ENCODE data around the gene APOE. TPM values are rescaled to one million over a fixed set of nuclear protein-coding genes. Genes with fewer than 3 reads are reported as not detected.
"Not testable (repeated sequence)": the region's sequence is repeated elsewhere in the genome, so short reads cannot be mapped to it uniquely, and the experiment has no call there.

Gene APOE
- total RNA-seq, 1 experiment from 2014 or later, result 9.4 TPM

- Histone ChIP-seq H3K27me3 (replicated peaks; ENCODE audit: insufficient read depth, low read depth, low read length, poor library complexity) (no peaks in the 10 kb centered on the region), H3K4me3 (ENCODE audit: low read depth, low read length, poor library complexity, severe bottlenecking) (no peak overlapping the region), H3K27ac (ENCODE audit: low read depth, low read length, poor library complexity, severe bottlenecking) (no peak overlapping the region), H3K4me1 (ENCODE audit: insufficient read depth, low read length, poor library complexity, severe bottlenecking) (peaks cover 18% of the 10 kb centered on the region), H3K36me3 (ENCODE audit: insufficient read depth, low read length, poor library complexity, severe bottlenecking) (no peaks in the 10 kb centered on the region), H3K9me3 (ENCODE audit: low read depth, low read length, poor library complexity, severe bottlenecking) (no peaks in the 10 kb centered on the region)
- intact Hi-C loops (cut with micrococcal nuclease; ENCODE audit: unreplicated experiment), result no loop called here
- BruUV-seq (replicated peaks), result no TSS peak
- no peak for DNase-seq (ENCODE audit: low spot score)
- ChIA-PET POLR2A (ENCODE audit: low non-redundant PET) (no interaction called here), CTCF (interaction anchor here (0.7 kb wide), 1 partner anchor 276 kb away, joined by 3 read pairs; no protein-coding TSS in a partner anchor)
- TF ChIP-seq EZH2 (IDR thresholded peaks at IDR 0.05; ENCODE audit: borderline replicate concordance, low read depth, low read length, poor library complexity, severe bottlenecking) (no peak), CTCF (conservative IDR thresholded peaks at IDR 0.05; ENCODE audit: low read depth, low read length) (no peak)
These were observed 4.2 kb downstream of the APOE start for GRCh38 chr19:44909775-44910174.

- H3K27me3 ChIP-seq (replicated peaks; ENCODE audit: insufficient read depth, low read depth, low read length, poor library complexity); BruUV-seq (replicated peaks); H3K9me3 ChIP-seq (ENCODE audit: low read depth, low read length, poor library complexity, severe bottlenecking); H3K27ac ChIP-seq (ENCODE audit: low read depth, low read length, poor library complexity, severe bottlenecking); H3K4me3 ChIP-seq (ENCODE audit: low read depth, low read length, poor library complexity, severe bottlenecking); CTCF ChIA-PET; DNase-seq (ENCODE audit: low spot score); H3K36me3 ChIP-seq (ENCODE audit: insufficient read depth, low read length, poor library complexity, severe bottlenecking); intact Hi-C loops (cut with micrococcal nuclease; ENCODE audit: unreplicated experiment); POLR2A ChIA-PET (ENCODE audit: low non-redundant PET): not testable (repeated sequence)
- H3K4me1 ChIP-seq (ENCODE audit: insufficient read depth, low read length, poor library complexity, severe bottlenecking), result peaks cover 12% of the 10 kb centered on the region
These were observed 6.3 kb downstream of the APOE start for GRCh38 chr19:44911896-44912295.

- TF ChIP-seq EZH2 (IDR thresholded peaks at IDR 0.05; ENCODE audit: borderline replicate concordance, low read depth, low read length, poor library complexity, severe bottlenecking) (no peak), CTCF (conservative IDR thresholded peaks at IDR 0.05; ENCODE audit: low read depth, low read length) (no peak)
- Histone ChIP-seq H3K4me1 (ENCODE audit: insufficient read depth, low read length, poor library complexity, severe bottlenecking) (peaks cover 12% of the 10 kb centered on the region), H3K9me3 (ENCODE audit: low read depth, low read length, poor library complexity, severe bottlenecking) (no peaks in the 10 kb centered on the region), H3K36me3 (ENCODE audit: insufficient read depth, low read length, poor library complexity, severe bottlenecking) (no peaks in the 10 kb centered on the region), H3K27ac (ENCODE audit: low read depth, low read length, poor library complexity, severe bottlenecking) (no peak overlapping the region), H3K27me3 (replicated peaks; ENCODE audit: insufficient read depth, low read depth, low read length, poor library complexity) (no peaks in the 10 kb centered on the region), H3K4me3 (ENCODE audit: low read depth, low read length, poor library complexity, severe bottlenecking) (no peak overlapping the region)
- CTCF ChIA-PET, result no interaction called here
- intact Hi-C loops (cut with micrococcal nuclease; ENCODE audit: unreplicated experiment), result no loop called here
- POLR2A ChIA-PET (ENCODE audit: low non-redundant PET), result no interaction called here
- BruUV-seq (replicated peaks), result no TSS peak
- no peak for DNase-seq (ENCODE audit: low spot score)
These were observed 7.3 kb downstream of the APOE start for GRCh38 chr19:44912854-44913253.

GRCh38 chr19:44913512-44914432 lies 8.2 kb downstream of the APOE start:
- H3K27me3 ChIP-seq (replicated peaks; ENCODE audit: insufficient read depth, low read depth, low read length, poor library complexity); CTCF ChIA-PET; H3K36me3 ChIP-seq (ENCODE audit: insufficient read depth, low read length, poor library complexity, severe bottlenecking); H3K9me3 ChIP-seq (ENCODE audit: low read depth, low read length, poor library complexity, severe bottlenecking); intact Hi-C loops (cut with micrococcal nuclease; ENCODE audit: unreplicated experiment); POLR2A ChIA-PET (ENCODE audit: low non-redundant PET); BruUV-seq (replicated peaks); DNase-seq (ENCODE audit: low spot score): not testable (repeated sequence)
- Histone ChIP-seq H3K4me3 (ENCODE audit: low read depth, low read length, poor library complexity, severe bottlenecking) (peak overlapping the region; percentile 48), H3K4me1 (ENCODE audit: insufficient read depth, low read length, poor library complexity, severe bottlenecking) (peaks cover 12% of the 10 kb centered on the region), H3K27ac (ENCODE audit: low read depth, low read length, poor library complexity, severe bottlenecking) (peak overlapping the region; percentile 91)

GRCh38 chr19:44914433-44915206 lies 9.0 kb downstream of the APOE start, which contains the start of gene APOC1:
TSS of gene APOC1 (plus strand) at chr19:44914608. CDS start at chr19:44914892, 284 bp downstream.
- H3K9me3 ChIP-seq (ENCODE audit: low read depth, low read length, poor library complexity, severe bottlenecking); H3K27me3 ChIP-seq (replicated peaks; ENCODE audit: insufficient read depth, low read depth, low read length, poor library complexity); intact Hi-C loops (cut with micrococcal nuclease; ENCODE audit: unreplicated experiment); POLR2A ChIA-PET (ENCODE audit: low non-redundant PET); H3K36me3 ChIP-seq (ENCODE audit: insufficient read depth, low read length, poor library complexity, severe bottlenecking): not testable (repeated sequence)
- TSS peak; percentile 81 for BruUV-seq (replicated peaks)
- peak within 1 kb of the TSS; percentile 48 for H3K4me3 ChIP-seq (ENCODE audit: low read depth, low read length, poor library complexity, severe bottlenecking)
- peaks cover 12% of the 10 kb centered on the region for H3K4me1 ChIP-seq (ENCODE audit: insufficient read depth, low read length, poor library complexity, severe bottlenecking)
- peak within 1 kb of the TSS; percentile 91 for H3K27ac ChIP-seq (ENCODE audit: low read depth, low read length, poor library complexity, severe bottlenecking)
- CTCF ChIA-PET, result interaction anchor here (0.6 kb wide), 1 partner anchor 160 kb away, joined by 3 read pairs; no protein-coding TSS in a partner anchor
- peak; percentile 91 for DNase-seq (ENCODE audit: low spot score)

Data from A673 (cell line).